ENCODE measurements around the gene CAMK2G.

Gene CAMK2G

DNA sequence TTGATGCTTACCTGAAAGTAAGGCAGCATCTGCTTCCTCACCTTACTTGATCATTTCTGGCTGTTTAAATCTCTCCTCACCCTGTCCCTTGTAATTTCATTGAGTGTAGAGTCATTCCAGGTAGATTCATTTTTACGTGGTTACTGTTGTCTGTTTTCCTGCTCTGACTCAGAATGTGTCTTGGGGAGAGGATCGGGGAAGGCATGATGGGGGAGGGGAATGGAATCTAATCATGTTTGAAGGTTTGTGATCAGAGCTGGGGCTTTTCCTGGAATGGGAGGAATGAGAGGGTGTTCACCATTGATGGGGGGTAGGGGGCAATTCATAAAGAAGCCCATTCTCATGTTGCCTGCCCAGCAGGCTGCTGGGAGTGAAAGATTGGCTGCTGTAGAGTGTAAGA lies 111.4 kb downstream of the CAMK2G start:
- no peak for DNase-seq

All from CD4-positive, alpha-beta T cell treated with Interferon alpha-2 for 1 hour (primary cell).